GM12878 (cell line): Measurements from ENCODE around the gene NSD2. TPM values are rescaled to one million over a fixed set of nuclear protein-coding genes. Genes with fewer than 3 reads are reported as not detected.

Experiments used
- BCL11A ChIP-seq: IDR thresholded peaks from 2 replicates; pipeline ENCODE4 v1.6.1; 2011; ENCODE audit warnings: low read depth, low read length
- CHD4 ChIP-seq: fragments of 200-600 bp; sonication (generic); IDR thresholded peaks from 2 replicates; pipeline ENCODE4 v1.6.1; 2016; ENCODE audit warnings: mild to moderate bottlenecking
- CREB1 ChIP-seq: IDR thresholded peaks from 2 replicates; pipeline ENCODE4 v1.6.1; 2012; ENCODE audit warnings: low read depth, mild to moderate bottlenecking, inconsistent platforms
- CREM ChIP-seq: IDR thresholded peaks from 2 replicates; pipeline ENCODE4 v1.6.1; 2014; ENCODE audit warnings: antibody characterized with exemption, low read depth
- RAD21 ChIP-seq: IDR thresholded peaks from 2 replicates; pipeline ENCODE4 v1.6.1; 2011; ENCODE audit warnings: mild to moderate bottlenecking, low read depth, low read length, moderate library complexity; ENCODE audit not compliant: insufficient read depth
- SIN3A ChIP-seq: IDR thresholded peaks from 2 replicates; pipeline ENCODE4 v1.6.1; 2012; ENCODE audit warnings: low read depth, low read length, improper control_type of control experiment
- TAF1 ChIP-seq: IDR thresholded peaks from 2 replicates; pipeline ENCODE4 v1.6.1; 2011; ENCODE audit warnings: mild to moderate bottlenecking, low read depth, low read length, borderline replicate concordance
- polyA plus RNA-seq, 11 experiments: library from polyadenylated mRNA; depleted of rRNA in 4 of 11; unstranded in 6 of 11; stranded (reverse) in 5 of 11; fragments of >200 nt; fragmentation: Nextera tagmentation in 4 of 11; fragmentation: Illumina TruSeq in 1 of 11; extraction: Ambion mirVana in 4 of 11; extraction: Trizol in 1 of 11; gene quantifications; 1 replicate in 1 of 11; 2 replicates in 10 of 11; pipeline versions ENCODE4 v1.2.1 to v1.2.3, GENCODE V29; 2011 to 2016; ENCODE audit warnings: inconsistent platforms in 2 of 11, missing spikeins in 2 of 11, low read depth in 1 of 11
- total RNA-seq, 4 experiments: library from RNA; depleted of rRNA in 3 of 4; stranded (reverse); fragments of >200 nt in 3 of 4; fragmentation: Illumina TruSeq in 1 of 4; extraction: Trizol in 1 of 4; gene quantifications; 2 replicates each; pipeline versions ENCODE4 v1.2.1 to v1.2.3, GENCODE V29; 2013 to 2021
- TF ChIP-seq, protein P1 (sequence below): fragments of 450-650 bp; IDR thresholded peaks from 2 replicates; pipeline ENCODE4 v1.6.1; 2017; ENCODE audit warnings: mild to moderate bottlenecking, low read depth, inconsistent platforms; ENCODE audit not compliant: poor library complexity, severe bottlenecking
- TF ChIP-seq, protein P2 (sequence below): IDR thresholded peaks from 2 replicates; pipeline ENCODE4 v1.6.1; 2012; ENCODE audit warnings: low read length, inconsistent platforms
- TF ChIP-seq, protein P3 (sequence below): fragments of 450-650 bp; IDR thresholded peaks from 2 replicates; pipeline ENCODE4 v1.6.1; 2018; ENCODE audit warnings: borderline replicate concordance, mild to moderate bottlenecking; ENCODE audit not compliant: partially characterized antibody

The NSD2 gene
- total and polyA plus RNA-seq, 10 of the 15 experiments (the other 5 are each of a cell fraction or from before 2014, with no cell fraction given) = 8.6 to 139 (median 67.2) TPM

DNA sequence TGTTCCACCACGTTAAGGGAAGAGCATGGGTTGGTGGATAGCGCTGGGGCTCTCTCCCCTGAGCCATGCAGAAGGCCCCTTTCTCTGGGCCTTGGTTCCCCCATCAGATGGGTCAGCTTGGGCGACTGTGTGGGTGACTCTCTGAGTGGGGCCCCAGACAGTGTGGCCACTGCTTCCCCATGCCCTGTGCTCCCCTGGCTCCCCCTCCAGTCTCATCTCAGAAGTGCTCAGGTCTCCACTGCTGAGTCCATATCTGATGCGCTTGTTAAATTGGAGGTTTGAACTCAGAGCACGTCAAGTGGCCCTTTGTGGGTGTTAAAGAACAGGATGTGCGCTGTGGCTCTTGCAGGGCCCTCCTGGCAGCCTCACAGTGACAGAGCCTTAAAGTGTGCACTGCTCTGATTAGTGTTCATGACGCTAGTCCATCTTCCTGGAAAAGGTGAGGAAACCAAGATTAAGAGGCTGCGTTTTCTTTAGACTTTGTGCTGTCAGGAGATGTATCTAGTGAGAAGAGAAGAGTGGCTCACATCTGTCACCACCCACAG lies 77.8 kb downstream of the NSD2 start (continued):
- TF ChIP-seq BCL11A (no peak), TAF1 (no peak), CHD4 (no peak), RAD21 (no peak), SIN3A (no peak), CREM (no peak), CREB1 (no peak)
- TF ChIP-seq, protein P1, sequence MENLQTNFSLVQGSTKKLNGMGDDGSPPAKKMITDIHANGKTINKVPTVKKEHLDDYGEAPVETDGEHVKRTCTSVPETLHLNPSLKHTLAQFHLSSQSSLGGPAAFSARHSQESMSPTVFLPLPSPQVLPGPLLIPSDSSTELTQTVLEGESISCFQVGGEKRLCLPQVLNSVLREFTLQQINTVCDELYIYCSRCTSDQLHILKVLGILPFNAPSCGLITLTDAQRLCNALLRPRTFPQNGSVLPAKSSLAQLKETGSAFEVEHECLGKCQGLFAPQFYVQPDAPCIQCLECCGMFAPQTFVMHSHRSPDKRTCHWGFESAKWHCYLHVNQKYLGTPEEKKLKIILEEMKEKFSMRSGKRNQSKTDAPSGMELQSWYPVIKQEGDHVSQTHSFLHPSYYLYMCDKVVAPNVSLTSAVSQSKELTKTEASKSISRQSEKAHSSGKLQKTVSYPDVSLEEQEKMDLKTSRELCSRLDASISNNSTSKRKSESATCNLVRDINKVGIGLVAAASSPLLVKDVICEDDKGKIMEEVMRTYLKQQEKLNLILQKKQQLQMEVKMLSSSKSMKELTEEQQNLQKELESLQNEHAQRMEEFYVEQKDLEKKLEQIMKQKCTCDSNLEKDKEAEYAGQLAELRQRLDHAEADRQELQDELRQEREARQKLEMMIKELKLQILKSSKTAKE = no peak
- TF ChIP-seq, protein P2, sequence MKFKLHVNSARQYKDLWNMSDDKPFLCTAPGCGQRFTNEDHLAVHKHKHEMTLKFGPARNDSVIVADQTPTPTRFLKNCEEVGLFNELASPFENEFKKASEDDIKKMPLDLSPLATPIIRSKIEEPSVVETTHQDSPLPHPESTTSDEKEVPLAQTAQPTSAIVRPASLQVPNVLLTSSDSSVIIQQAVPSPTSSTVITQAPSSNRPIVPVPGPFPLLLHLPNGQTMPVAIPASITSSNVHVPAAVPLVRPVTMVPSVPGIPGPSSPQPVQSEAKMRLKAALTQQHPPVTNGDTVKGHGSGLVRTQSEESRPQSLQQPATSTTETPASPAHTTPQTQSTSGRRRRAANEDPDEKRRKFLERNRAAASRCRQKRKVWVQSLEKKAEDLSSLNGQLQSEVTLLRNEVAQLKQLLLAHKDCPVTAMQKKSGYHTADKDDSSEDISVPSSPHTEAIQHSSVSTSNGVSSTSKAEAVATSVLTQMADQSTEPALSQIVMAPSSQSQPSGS = no peak
- TF ChIP-seq, protein P3, sequence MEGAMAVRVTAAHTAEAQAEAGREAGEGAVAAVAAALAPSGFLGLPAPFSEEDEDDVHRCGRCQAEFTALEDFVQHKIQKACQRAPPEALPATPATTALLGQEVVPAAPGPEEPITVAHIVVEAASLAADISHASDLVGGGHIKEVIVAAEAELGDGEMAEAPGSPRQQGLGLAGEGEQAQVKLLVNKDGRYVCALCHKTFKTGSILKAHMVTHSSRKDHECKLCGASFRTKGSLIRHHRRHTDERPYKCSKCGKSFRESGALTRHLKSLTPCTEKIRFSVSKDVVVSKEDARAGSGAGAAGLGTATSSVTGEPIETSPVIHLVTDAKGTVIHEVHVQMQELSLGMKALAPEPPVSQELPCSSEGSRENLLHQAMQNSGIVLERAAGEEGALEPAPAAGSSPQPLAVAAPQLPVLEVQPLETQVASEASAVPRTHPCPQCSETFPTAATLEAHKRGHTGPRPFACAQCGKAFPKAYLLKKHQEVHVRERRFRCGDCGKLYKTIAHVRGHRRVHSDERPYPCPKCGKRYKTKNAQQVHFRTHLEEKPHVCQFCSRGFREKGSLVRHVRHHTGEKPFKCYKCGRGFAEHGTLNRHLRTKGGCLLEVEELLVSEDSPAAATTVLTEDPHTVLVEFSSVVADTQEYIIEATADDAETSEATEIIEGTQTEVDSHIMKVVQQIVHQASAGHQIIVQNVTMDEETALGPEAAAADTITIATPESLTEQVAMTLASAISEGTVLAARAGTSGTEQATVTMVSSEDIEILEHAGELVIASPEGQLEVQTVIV = no peak
